Measurements from ENCODE around the gene GJA3. TPM values are rescaled to one million over a fixed set of nuclear protein-coding genes. Genes with fewer than 3 reads are reported as not detected.
A peak's percentile ranks its signal among the peaks of the same experiment; 100 is the strongest.

Gene GJA3
- total and polyA plus RNA-seq, 4 donors = 0.02 to 0.05 TPM; not detected in 2

GRCh38 chr13:20129076-20129475 lies 31.8 kb downstream of the GJA3 start (continued):
- TF ChIP-seq ZBTB33 (IDR thresholded peaks at IDR 0.05) (no peak), NR2F2 (IDR thresholded peaks at IDR 0.05) (no peak), SP1 (IDR thresholded peaks at IDR 0.05) (no peak), EGR1 (IDR thresholded peaks at IDR 0.05; ENCODE audit: low read depth in 2 of 2) (no peak), FOXA1 (IDR thresholded peaks at IDR 0.05) (no peak), HNF4G (IDR thresholded peaks at IDR 0.05) (no peak), YY1 (IDR thresholded peaks at IDR 0.05) (no peak)

GRCh38 chr13:20128459-20128931 lies 32.4 kb downstream of the GJA3 start:
- peak overlapping the region; percentile 30 to 64 for H3K9ac ChIP-seq (ENCODE audit: low read depth in 1 of 2, low read length in 2 of 2)
- DNase-seq (ENCODE audit: low spot score) = no peak
- no peak for TF ChIP-seq RXRA (IDR thresholded peaks at IDR 0.05)
- TF ChIP-seq RAD21 (IDR thresholded peaks at IDR 0.05) = peak; percentile 56 to 61
- peak; percentile 36 for TF ChIP-seq CTCF (IDR thresholded peaks at IDR 0.05; ENCODE audit: low read depth, low read length, missing input control)
- no peaks in the 10 kb centered on the region for H3K9me3 ChIP-seq (ENCODE audit: control insufficient read depth in 4 of 4, low read length in 3 of 4)
- H3K27me3 ChIP-seq (ENCODE audit: control insufficient read depth in 4 of 4, insufficient read depth in 4 of 4, low read length in 3 of 4) = no peaks in the 10 kb centered on the region
- peak overlapping the region; percentile 79 to 88 for H3K27ac ChIP-seq (ENCODE audit: low read depth in 1 of 2, low read length in 2 of 2)
- H3K4me3 ChIP-seq (ENCODE audit: low read depth in 1 of 3, low read length in 3 of 3) = peak overlapping the region; percentile 41 to 72 (median 65)
- WGBS = 2% methylated on average over 28 of the region's 28 CpGs
- H3K36me3 ChIP-seq (ENCODE audit: control insufficient read depth in 4 of 4, insufficient read depth in 3 of 4, low read depth in 1 of 4, low read length in 3 of 4) = no peaks in the 10 kb centered on the region
- peaks cover 0 to 11% (median 3%) of the 10 kb centered on the region in 4 donors for H3K4me1 ChIP-seq (ENCODE audit: control insufficient read depth in 4 of 4, insufficient read depth in 4 of 4, low read length in 3 of 4)

GRCh38 chr13:20127562-20128458 lies 33.0 kb downstream of the GJA3 start:
- peak overlapping the region; percentile 37 to 72 (median 65) for H3K4me3 ChIP-seq (ENCODE audit: low read depth in 1 of 3, low read length in 3 of 3)
- H3K4me1 ChIP-seq (ENCODE audit: control insufficient read depth in 4 of 4, insufficient read depth in 4 of 4, low read length in 3 of 4) = peaks cover 0 to 11% (median 3%) of the 10 kb centered on the region in 4 donors
- H3K9ac ChIP-seq (ENCODE audit: low read depth in 1 of 2, low read length in 2 of 2) = peak overlapping the region; percentile 30 to 64
- peak; percentile 57 for DNase-seq (ENCODE audit: low spot score)
- H3K27ac ChIP-seq (ENCODE audit: low read depth in 1 of 2, low read length in 2 of 2) = peak overlapping the region; percentile 79 to 88
- no peaks in the 10 kb centered on the region for H3K27me3 ChIP-seq (ENCODE audit: control insufficient read depth in 4 of 4, insufficient read depth in 4 of 4, low read length in 3 of 4)
- H3K36me3 ChIP-seq (ENCODE audit: control insufficient read depth in 4 of 4, insufficient read depth in 3 of 4, low read depth in 1 of 4, low read length in 3 of 4) = no peaks in the 10 kb centered on the region
- H3K9me3 ChIP-seq (ENCODE audit: control insufficient read depth in 4 of 4, low read length in 3 of 4) = no peaks in the 10 kb centered on the region
- under 1% methylated on average over 82 of the region's 82 CpGs for WGBS
- no peak for TF ChIP-seq HNF4G (IDR thresholded peaks at IDR 0.05)
- peak in 1 of 2 donors; percentile 34 for TF ChIP-seq GABPA (IDR thresholded peaks at IDR 0.05 in 1 of 2, conservative IDR thresholded peaks at IDR 0.05 in 1 of 2)
- TF ChIP-seq SP1 (IDR thresholded peaks at IDR 0.05) = peak; percentile 46
- peak; percentile 37 for TF ChIP-seq REST (IDR thresholded peaks at IDR 0.05)
- TF ChIP-seq ZBTB33 (IDR thresholded peaks at IDR 0.05) = no peak
- TF ChIP-seq FOXA2 (IDR thresholded peaks at IDR 0.05) = no peak
- TF ChIP-seq YY1 (IDR thresholded peaks at IDR 0.05) = peak; percentile 68
- TF ChIP-seq TAF1 (conservative IDR thresholded peaks at IDR 0.05) = no peak
- TF ChIP-seq FOXA1 (IDR thresholded peaks at IDR 0.05) = no peak
- TF ChIP-seq MAX (IDR thresholded peaks at IDR 0.05) = no peak
- TF ChIP-seq RXRA (IDR thresholded peaks at IDR 0.05) = peak; percentile 20 to 35
- no peak for TF ChIP-seq JUND (IDR thresholded peaks at IDR 0.05)
- peak; percentile 51 to 52 for TF ChIP-seq RAD21 (IDR thresholded peaks at IDR 0.05)
- no peak for TF ChIP-seq ATF3 (IDR thresholded peaks at IDR 0.05)
- no peak for TF ChIP-seq NR2F2 (IDR thresholded peaks at IDR 0.05)
- TF ChIP-seq HNF4A (conservative IDR thresholded peaks at IDR 0.05) = peak; percentile 36 to 52
- TF ChIP-seq EGR1 (IDR thresholded peaks at IDR 0.05; ENCODE audit: low read depth in 2 of 2) = no peak
